GM23248 (cell line): ENCODE measurements around the gene STAB2. TPM values are rescaled to one million over a fixed set of nuclear protein-coding genes. Genes with fewer than 3 reads are reported as not detected.

ENCODE experiments used
- DNase-seq: peaks from one replicate; pipeline ENCODE4 v3.0.0-alpha.2; 2015
- H2AFZ ChIP-seq: fragments of 200-600 bp; sonication (generic); 2 replicates; pipeline ENCODE4 v1.6.1; 2016; ENCODE audit warnings: antibody characterized with exemption
- H3F3A ChIP-seq: fragments of 200-600 bp; sonication (generic); 2 replicates; pipeline ENCODE4 v1.6.1; 2016; ENCODE audit warnings: mild to moderate bottlenecking, antibody characterized with exemption, mixed run types; ENCODE audit not compliant: insufficient read depth
- H3K27ac ChIP-seq: fragments of 200-600 bp; sonication (generic); 2 replicates; pipeline ENCODE4 v1.5.1; 2016; ENCODE audit warnings: mild to moderate bottlenecking
- H3K27me3 ChIP-seq: fragments of 200-600 bp; sonication (generic); replicated peaks from 2 replicates; pipeline ENCODE4 v1.6.1; 2016; ENCODE audit warnings: mild to moderate bottlenecking; ENCODE audit not compliant: insufficient read depth
- H3K36me3 ChIP-seq: fragments of 200-600 bp; sonication (generic); 2 replicates; pipeline ENCODE4 v1.6.1; 2016; ENCODE audit warnings: low read depth, mild to moderate bottlenecking
- H3K4me1 ChIP-seq: fragments of 200-600 bp; sonication (generic); 2 replicates; pipeline ENCODE4 v1.6.1; 2016; ENCODE audit warnings: mild to moderate bottlenecking; ENCODE audit not compliant: insufficient read depth
- H3K4me2 ChIP-seq: fragments of 200-600 bp; sonication (generic); one replicate; pipeline ENCODE4 v1.6.1; 2016; ENCODE audit warnings: mild to moderate bottlenecking; ENCODE audit not compliant: unreplicated experiment
- H3K4me3 ChIP-seq: fragments of 200-600 bp; sonication (generic); 2 replicates; pipeline ENCODE4 v1.5.1; 2016; ENCODE audit warnings: mild to moderate bottlenecking
- H3K79me2 ChIP-seq: fragments of 200-600 bp; sonication (generic); 2 replicates; pipeline ENCODE4 v1.6.1; 2016; ENCODE audit warnings: mild to moderate bottlenecking; ENCODE audit not compliant: insufficient read depth
- H3K9ac ChIP-seq: fragments of 200-600 bp; sonication (generic); 2 replicates; pipeline ENCODE4 v1.6.1; 2016; ENCODE audit warnings: mild to moderate bottlenecking
- H3K9me2 ChIP-seq: fragments of 200-600 bp; sonication (generic); 2 replicates; pipeline ENCODE4 v1.6.1; 2016; ENCODE audit warnings: mixed run types, mild to moderate bottlenecking, moderate library complexity; ENCODE audit not compliant: insufficient read depth
- H3K9me3 ChIP-seq: fragments of 200-600 bp; sonication (generic); one replicate; pipeline ENCODE4 v1.6.1; 2017; ENCODE audit warnings: low read depth
- H4K20me1 ChIP-seq: fragments of 200-600 bp; sonication (generic); 2 replicates; pipeline ENCODE4 v1.6.0; 2016; ENCODE audit not compliant: insufficient read depth
- EZH2 ChIP-seq: fragments of 200-600 bp; sonication (generic); IDR thresholded peaks from 2 replicates; pipeline ENCODE4 v1.6.1; 2018; ENCODE audit warnings: antibody characterized with exemption, mild to moderate bottlenecking; ENCODE audit not compliant: insufficient read depth, poor library complexity, severe bottlenecking
- EZH2phosphoT487 ChIP-seq: fragments of 200-600 bp; sonication (generic); IDR thresholded peaks from 2 replicates; pipeline ENCODE4 v1.6.1; 2018; ENCODE audit warnings: antibody characterized with exemption, moderate library complexity, mild to moderate bottlenecking, low read depth; ENCODE audit not compliant: insufficient read depth
- WGBS, 2 experiments: methylation state at CpG; one replicate each; pipeline ENCODE4 v1.1.6; 2015 to 2017; ENCODE audit warnings: low lambda C conversion rate in 2 of 2, low coverage in 1 of 2; ENCODE audit errors: missing lambda C conversion rate in 2 of 2; 5-methylcytosine and 5-hydroxymethylcytosine counted together
- in situ Hi-C: fragments of 300-500 bp; cut with MboI; formaldehyde crosslinking; loops from 2 replicates; pipeline ENCODE4 v1.15.0; 2020
- polyA plus RNA-seq: library from polyadenylated mRNA; unstranded; fragments of >200 nt; fragmentation: Nextera tagmentation; extraction: Ambion mirVana; gene quantifications from 2 replicates; pipeline ENCODE4 v1.2.1, GENCODE V29; 2016
- total RNA-seq: library from RNA; depleted of rRNA; stranded (reverse); fragments of >200 nt; shearing (Covaris generic); gene quantifications from 2 replicates; pipeline ENCODE4 v1.2.3, GENCODE V29; 2014

Gene STAB2
- total and polyA plus RNA-seq, 2 experiments from 2014 or later, result not detected

GRCh38 chr12:103731539-103731938 is 144.5 kb downstream of the STAB2 start:
- no peak for DNase-seq
- H2AFZ ChIP-seq, result no peak overlapping the region

DNA sequence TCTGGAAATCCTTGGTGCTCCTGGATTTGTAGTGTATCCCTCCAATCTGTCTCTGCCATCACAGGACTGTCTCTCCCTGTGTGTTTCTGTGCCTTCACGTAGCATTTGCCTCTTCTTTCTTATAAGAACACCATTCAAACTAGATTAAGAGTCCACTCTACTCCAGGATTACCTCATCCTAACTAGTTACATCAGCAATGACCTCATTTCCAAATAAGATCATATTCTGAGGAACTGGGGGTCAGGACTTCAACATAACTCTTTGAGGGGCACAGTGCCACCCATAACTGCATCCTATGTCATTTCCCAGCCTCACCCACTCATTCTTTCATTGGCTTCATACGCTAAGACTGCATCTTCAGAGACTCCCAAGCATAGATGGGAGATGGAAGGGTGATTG is 147.8 kb downstream of the STAB2 start:
- H3K9ac ChIP-seq, result no peak overlapping the region
- in situ Hi-C loops, result no loop called here

More at GRCh38 chr12:103731539-103731938, 144.5 kb downstream of the STAB2 start:
- no peaks in the 10 kb centered on the region for H3K9me3 ChIP-seq
- H3F3A ChIP-seq, result no peaks in the 10 kb centered on the region
- 55 to 57% methylated on average over 1 of the region's 1 CpG for WGBS, 2 experiments
- no peaks in the 10 kb centered on the region for H3K4me1 ChIP-seq
- no peak overlapping the region for H3K9ac ChIP-seq
- H3K4me3 ChIP-seq, result no peak overlapping the region
- no peak for TF ChIP-seq EZH2
- no peak for TF ChIP-seq EZH2phosphoT487
- no peak overlapping the region for H3K27ac ChIP-seq
- in situ Hi-C loops, result no loop called here
- no peaks in the 10 kb centered on the region for H4K20me1 ChIP-seq
- peaks cover 11% of the 10 kb centered on the region; the same call in 1 of the 2 replicates for H3K27me3 ChIP-seq
- H3K4me2 ChIP-seq, result no peak overlapping the region
- no peaks in the 10 kb centered on the region for H3K9me2 ChIP-seq
- no peaks in the 10 kb centered on the region for H3K79me2 ChIP-seq
- no peaks in the 10 kb centered on the region for H3K36me3 ChIP-seq

DNA sequence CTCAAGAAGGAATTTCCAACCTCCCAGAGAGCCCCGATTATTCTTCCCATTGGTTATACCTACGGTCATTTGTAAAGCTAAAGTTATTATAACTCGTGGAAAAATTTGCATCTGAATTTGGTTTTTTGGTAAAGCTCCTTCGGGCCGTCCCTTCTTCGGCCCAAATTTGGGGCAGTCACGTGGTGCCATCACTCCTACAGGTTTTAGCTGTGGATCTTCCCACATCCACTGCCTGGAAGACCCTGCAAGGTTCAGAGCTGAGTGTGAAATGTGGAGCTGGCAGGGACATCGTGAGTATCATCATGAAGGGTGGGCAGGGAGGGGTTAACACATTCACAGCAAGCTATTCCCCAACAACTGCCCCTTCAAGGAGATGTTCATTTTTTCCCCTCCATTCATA is 148.2 kb downstream of the STAB2 start:
- H3K9ac ChIP-seq, result no peak overlapping the region
- in situ Hi-C loops, result no loop called here
- WGBS, 2 experiments, result 50 to 53% methylated on average over 8 of the region's 8 CpGs

More for the DNA sequence above, 147.8 kb downstream of the STAB2 start:
- H3K9me3 ChIP-seq, result no peaks in the 10 kb centered on the region
- no peak overlapping the region for H2AFZ ChIP-seq
- no peaks in the 10 kb centered on the region for H3K79me2 ChIP-seq
- no peaks in the 10 kb centered on the region for H3F3A ChIP-seq
- no peaks in the 10 kb centered on the region for H3K9me2 ChIP-seq
- no peaks in the 10 kb centered on the region for H3K36me3 ChIP-seq
- no peaks in the 10 kb centered on the region for H4K20me1 ChIP-seq
- TF ChIP-seq EZH2phosphoT487, result no peak
- TF ChIP-seq EZH2, result no peak
- peaks cover 11% of the 10 kb centered on the region; the same call in 1 of the 2 replicates for H3K27me3 ChIP-seq
- no peaks in the 10 kb centered on the region for H3K4me1 ChIP-seq
- no peak for DNase-seq
- H3K27ac ChIP-seq, result no peak overlapping the region
- WGBS, 2 experiments, result 40 to 42% methylated on average over 2 of the region's 2 CpGs
- no peak overlapping the region for H3K4me3 ChIP-seq
- no peak overlapping the region for H3K4me2 ChIP-seq

GRCh38 chr12:103736572-103736971 is 149.5 kb downstream of the STAB2 start:
- Histone ChIP-seq H3K4me2 (no peak overlapping the region), H3K4me3 (no peak overlapping the region), H3K9ac (no peak overlapping the region), H3K9me3 (no peaks in the 10 kb centered on the region), H4K20me1 (no peaks in the 10 kb centered on the region), H3K27ac (no peak overlapping the region), H3K4me1 (no peaks in the 10 kb centered on the region), H3K79me2 (no peaks in the 10 kb centered on the region), H3F3A (no peaks in the 10 kb centered on the region), H3K27me3 (peaks cover 11% of the 10 kb centered on the region; the same call in 1 of the 2 replicates), H2AFZ (no peak overlapping the region), H3K36me3 (no peaks in the 10 kb centered on the region), H3K9me2 (no peaks in the 10 kb centered on the region)
- no peak for DNase-seq
- 62 to 83% methylated on average over 1 of the region's 1 CpG for WGBS, 2 experiments
- in situ Hi-C loops, result no loop called here
- TF ChIP-seq EZH2, result no peak
- no peak for TF ChIP-seq EZH2phosphoT487

More for the DNA sequence above, 148.2 kb downstream of the STAB2 start:
- Histone ChIP-seq H4K20me1 (no peaks in the 10 kb centered on the region), H3K36me3 (no peaks in the 10 kb centered on the region), H3K4me2 (no peak overlapping the region), H3K4me3 (no peak overlapping the region), H2AFZ (no peak overlapping the region), H3K4me1 (no peaks in the 10 kb centered on the region), H3K9me3 (no peaks in the 10 kb centered on the region), H3K79me2 (no peaks in the 10 kb centered on the region), H3K27me3 (peaks cover 11% of the 10 kb centered on the region; the same call in 1 of the 2 replicates), H3F3A (no peaks in the 10 kb centered on the region), H3K27ac (no peak overlapping the region), H3K9me2 (no peaks in the 10 kb centered on the region)
- DNase-seq, result no peak
- TF ChIP-seq EZH2, result no peak
- no peak for TF ChIP-seq EZH2phosphoT487

DNA sequence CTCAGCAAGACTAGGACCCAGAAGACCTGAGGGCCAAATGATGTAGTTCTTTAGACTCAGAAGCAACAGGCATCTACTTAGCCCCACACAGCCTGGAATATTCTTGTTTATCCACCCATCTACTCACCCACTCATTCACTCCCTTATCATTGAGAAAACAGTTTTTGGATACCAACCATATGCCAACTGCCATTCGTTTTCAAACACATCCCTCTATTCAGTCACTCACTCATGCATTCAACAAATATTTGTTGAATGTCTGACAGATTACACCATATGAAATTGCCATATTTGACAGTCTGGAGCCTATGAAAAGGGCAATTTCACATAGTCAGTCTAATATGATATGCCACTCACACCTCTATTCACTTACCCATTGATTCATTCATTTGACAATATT is 150.8 kb downstream of the STAB2 start:
- Histone ChIP-seq H3K36me3 (no peaks in the 10 kb centered on the region), H3K79me2 (no peaks in the 10 kb centered on the region), H3K4me1 (no peaks in the 10 kb centered on the region), H3K27me3 (peaks cover 11% of the 10 kb centered on the region; the same call in 1 of the 2 replicates), H3K9ac (no peak overlapping the region), H3K9me2 (no peaks in the 10 kb centered on the region), H2AFZ (no peak overlapping the region), H3F3A (no peaks in the 10 kb centered on the region), H3K27ac (no peak overlapping the region), H3K4me2 (no peak overlapping the region), H4K20me1 (no peaks in the 10 kb centered on the region), H3K4me3 (no peak overlapping the region), H3K9me3 (no peaks in the 10 kb centered on the region)
- in situ Hi-C loops, result no loop called here
- WGBS, 2 experiments, result 17 to 23% methylated on average over 1 of the region's 1 CpG
- DNase-seq, result no peak
- no peak for TF ChIP-seq EZH2phosphoT487
- no peak for TF ChIP-seq EZH2
